Cardiac septum (tissue), 1 donor: ENCODE measurements around the gene BAHCC1. TPM values are rescaled to one million over a fixed set of nuclear protein-coding genes. Genes with fewer than 3 reads are reported as not detected.

Experiments
- DNase-seq: peaks from one replicate; pipeline ENCODE4 v3.0.0-alpha.2; 2020; ENCODE audit warnings: low spot score
- intact Hi-C: fragments of 100-400 bp; cut with DNase I; formaldehyde crosslinking; loops from one replicate; pipeline ENCODE4 v1.14.0; 2022
- total RNA-seq: library from RNA; stranded (reverse); fragmentation: NEBNext Ultra II Directional; extraction: Animal tissue kit (Norgen Biotek cat#: 25700); gene quantifications from one replicate; pipeline ENCODE4 v1.2.1, GENCODE V29; 2021
- donor health status: DM: no; HTN: no; CAD: no.

BAHCC1 gene
- total RNA-seq, 1 donor from 2014 or later: 13.5 TPM

DNA sequence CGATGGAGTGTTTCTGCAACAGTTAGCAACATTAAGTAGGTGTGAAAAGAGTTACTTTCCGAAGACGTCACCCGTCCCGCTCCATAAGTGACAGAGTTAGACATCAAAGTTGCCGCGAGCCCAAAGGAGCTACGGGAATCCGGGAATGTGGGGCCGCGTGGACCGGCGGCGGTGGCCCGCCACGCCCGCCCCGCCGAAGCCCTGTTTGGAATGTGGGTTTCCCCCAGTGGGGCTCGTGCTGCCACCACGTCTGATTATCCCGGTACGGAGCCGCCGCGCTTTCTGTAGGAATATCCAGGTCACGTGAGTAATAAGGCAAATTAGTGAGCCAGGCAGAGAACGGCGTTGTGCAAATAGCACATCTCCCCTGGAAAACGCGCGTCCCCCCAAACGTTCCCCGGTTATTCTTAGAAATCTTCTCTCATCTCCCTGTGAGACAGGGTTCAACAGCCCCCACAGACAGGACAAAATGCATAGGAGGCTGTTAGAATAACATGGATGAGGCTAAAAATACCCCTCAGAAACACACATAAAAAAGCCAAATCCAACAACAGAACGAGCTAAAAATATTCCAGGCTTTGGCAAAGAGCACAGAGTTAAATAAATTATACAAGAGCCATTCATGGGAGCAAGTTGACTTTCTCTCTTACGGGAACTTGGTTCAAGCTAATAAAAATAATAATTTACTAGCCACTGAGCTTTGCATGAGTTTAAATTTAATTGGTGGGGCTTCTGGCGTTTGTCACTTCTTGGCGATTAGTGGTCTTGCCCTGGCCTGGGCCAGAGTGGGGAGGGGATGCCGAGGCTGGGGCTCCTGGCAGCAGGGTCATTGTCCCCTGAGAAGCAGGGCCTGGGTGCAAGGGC, 8.6 kb downstream of the BAHCC1 start:
- intact Hi-C loops: loop anchor here (2.0 kb wide), 1 partner anchor 15 kb away; no protein-coding TSS in a partner anchor

DNA sequence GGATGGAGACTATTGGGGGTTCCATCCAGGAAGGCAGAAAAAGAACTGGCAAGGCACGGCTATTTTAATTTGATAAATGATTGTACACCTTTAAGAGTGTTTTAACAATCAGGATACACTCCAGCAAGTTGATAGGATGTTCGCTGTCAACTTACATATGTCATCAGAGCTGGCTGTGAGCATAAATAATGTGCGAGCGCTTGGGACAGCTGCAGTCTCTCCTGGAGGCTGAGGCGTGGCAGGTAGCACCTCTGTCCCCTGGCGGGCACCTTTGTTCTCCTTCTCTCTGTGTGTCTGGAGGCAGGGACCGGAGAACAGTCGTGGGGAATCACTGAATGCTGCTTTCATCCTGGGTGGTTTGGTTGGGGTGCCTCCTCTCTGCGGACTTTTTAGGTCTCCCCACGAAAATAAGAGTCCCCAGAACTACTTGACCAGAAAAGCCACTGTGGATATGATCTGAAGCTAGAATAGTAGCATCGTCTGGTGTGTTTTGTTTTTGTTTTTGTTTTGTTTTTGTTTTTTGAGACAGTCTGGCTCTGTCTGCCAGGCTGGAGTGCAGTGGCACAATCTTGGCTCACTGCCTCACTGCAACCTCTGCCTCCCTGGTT, 9.4 kb downstream of the BAHCC1 start:
- intact Hi-C loops: loop anchor here (2.0 kb wide), 1 partner anchor 14 kb away; no protein-coding TSS in a partner anchor
- no peak for DNase-seq

More for the DNA sequence above, 8.6 kb downstream of the BAHCC1 start:
- no peak for DNase-seq

DNA sequence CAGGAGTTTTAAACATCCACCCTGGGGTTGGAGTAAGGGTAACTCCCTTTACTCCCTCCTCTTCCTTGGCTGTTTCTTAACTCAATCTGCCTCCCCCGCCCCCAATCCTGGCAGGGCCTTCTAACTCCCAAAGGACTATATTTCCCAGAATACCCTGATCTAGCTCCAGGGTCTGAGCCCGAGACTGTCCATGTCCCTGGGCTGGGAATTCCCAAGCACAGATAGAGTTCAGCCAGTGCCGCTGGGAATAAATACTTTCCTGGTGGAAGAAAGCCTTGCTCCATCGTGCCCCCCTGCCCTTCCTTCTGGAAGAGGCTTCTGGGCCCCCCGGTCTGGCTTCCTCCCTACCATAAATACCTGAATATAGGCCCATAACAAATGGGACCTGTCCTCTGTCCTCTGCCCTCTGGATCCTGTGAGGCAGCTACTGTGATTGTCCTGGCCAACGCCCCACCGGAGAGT, 10.2 kb downstream of the BAHCC1 start:
- DNase-seq: no peak
- intact Hi-C loops: loop anchor here (2.0 kb wide), 1 partner anchor 13 kb away; no protein-coding TSS in a partner anchor

DNA sequence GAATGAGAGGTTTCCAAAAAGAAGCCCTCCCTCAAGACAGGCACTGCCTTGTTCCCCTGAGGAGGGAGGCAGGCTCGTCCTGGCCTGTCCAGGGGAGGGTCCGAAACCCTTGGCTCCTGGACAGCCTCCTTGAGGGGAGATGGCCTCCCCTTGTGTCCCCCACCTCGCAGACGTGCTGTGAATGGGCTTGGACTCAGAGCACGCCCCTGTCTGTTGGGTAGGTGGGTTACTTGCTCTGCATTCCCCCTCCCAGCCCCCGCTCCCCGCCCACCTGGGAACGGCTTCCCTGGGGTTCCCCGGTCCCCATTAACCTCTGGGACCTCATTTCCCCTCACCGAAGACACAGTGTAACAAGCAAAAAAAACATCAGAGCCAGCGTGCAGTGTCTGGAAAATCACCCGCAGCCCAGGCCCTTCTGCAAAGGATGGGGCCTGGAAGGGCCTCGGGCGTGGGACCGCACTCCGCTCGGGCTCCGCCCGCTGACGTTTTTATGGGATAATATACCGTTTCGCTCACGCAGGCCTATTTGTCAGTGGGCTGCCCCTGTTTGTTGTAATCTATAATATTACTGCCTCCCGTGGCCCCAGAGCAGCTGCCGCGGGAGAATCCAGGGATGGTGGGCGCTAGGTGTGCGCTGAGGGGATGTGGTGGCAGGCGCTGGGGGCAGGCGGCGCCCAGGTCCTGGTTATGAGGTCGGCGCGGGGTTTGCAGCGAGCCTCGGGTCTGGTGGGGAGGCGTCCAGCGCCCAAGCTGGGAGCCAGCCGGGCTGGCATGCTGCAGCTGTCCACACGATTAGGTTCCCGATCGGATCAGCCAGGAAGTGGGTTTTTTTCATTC, 11.1 kb downstream of the BAHCC1 start:
- DNase-seq: no peak
- intact Hi-C loops: no loop called here

DNA sequence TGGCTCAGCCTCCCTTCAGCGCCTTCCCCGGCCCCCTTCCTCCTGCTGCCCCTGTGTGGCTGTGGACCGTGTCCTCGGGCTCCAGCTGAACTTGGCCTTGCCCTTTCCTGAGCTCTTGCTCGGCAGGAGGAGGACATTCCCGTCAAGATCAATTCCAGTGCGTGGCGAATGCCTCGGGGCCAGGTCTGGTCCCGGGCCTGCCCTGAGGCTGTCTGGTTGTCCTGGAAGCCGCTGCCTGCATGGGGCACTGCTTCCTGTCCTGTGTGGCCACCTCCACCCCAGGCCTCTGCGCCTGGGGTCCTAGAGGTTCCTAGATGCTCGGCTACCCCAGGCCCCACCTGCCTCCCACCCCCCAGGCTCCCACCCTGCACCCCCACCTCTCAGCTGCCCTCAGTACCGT, 12.8 kb downstream of the BAHCC1 start:
- intact Hi-C loops: no loop called here

DNA sequence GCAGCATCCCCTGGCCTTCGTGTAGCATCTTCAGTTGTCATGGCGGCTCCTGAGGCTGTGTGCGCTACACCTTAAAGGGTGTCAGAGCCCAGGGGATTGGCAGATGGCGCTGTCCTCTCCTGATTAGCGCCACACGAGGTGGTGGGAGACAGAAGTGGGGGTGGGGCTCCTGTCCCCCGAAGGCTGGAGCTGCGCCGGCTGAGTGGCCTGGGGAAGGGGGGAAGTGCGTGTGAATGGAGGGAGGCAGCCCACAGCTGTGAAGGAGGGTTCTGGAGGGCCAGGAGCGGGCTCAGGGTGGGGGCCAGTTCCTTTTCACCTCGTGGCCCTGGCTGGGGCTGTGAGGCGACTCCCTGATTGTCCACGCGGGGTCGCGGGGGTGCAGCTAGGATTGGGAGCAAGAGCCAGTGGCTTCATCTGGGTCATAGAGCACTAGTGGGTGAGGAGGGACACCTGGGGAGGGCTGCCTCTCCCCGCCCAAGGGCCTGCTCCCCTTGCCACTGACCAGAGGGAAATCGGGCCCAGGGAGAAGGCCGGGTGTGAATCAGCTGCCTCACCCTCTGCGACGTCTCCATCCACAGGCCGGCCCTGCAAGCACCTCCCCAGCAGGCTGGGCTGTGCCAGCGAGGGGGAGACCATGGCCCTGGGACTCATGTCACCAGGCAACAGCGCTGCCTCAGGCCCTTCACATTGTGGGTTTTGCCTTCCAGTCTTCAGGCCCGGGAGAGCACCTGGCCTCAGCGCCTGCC, 14.1 kb downstream of the BAHCC1 start:
- no peak for DNase-seq
- intact Hi-C loops: no loop called here

More for the DNA sequence above, 12.8 kb downstream of the BAHCC1 start:
- no peak for DNase-seq

DNA sequence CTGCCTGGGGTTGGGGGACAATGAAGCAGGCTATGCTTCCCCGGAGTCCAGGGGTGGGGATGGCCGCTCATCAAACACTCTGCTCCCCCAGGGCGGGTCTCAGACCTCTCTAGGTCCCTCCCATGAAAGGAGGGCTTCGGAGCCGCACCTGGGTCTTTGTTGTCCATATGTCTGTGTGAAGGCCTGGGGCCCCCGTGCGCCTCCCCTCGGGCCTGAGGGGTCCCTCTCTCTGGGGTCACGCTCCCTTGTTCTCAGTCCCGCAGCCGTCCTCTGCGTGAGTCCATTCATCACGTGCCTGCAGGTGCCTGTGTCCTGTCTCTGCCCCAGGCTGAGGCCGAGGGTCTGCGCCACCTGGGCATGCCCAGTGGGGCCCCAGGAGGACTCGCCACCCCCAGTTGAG, 15.6 kb downstream of the BAHCC1 start:
- intact Hi-C loops: no loop called here

DNA sequence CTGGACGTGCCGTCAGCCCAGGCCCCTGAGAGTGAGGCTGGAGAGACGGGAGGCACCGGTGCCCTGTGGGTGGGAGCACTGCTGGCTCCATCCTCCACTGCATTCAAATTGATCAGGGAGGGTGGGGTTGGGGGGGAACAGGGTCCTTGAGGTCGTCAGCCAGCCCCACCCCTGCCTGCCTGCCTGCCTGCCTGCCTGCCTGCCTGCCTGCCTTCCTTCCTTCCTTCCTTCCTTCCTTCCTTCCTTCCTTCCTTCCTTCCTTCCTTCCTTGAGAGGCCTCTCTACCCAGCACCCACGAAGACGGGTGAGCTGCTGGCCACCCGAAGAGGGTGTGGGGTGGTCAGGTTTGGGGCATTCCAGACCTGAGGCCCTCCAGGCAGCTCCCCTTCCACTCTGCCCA, 16.0 kb downstream of the BAHCC1 start:
- intact Hi-C loops: no loop called here
- DNase-seq: no peak

More for the DNA sequence above, 15.6 kb downstream of the BAHCC1 start:
- DNase-seq: no peak

DNA sequence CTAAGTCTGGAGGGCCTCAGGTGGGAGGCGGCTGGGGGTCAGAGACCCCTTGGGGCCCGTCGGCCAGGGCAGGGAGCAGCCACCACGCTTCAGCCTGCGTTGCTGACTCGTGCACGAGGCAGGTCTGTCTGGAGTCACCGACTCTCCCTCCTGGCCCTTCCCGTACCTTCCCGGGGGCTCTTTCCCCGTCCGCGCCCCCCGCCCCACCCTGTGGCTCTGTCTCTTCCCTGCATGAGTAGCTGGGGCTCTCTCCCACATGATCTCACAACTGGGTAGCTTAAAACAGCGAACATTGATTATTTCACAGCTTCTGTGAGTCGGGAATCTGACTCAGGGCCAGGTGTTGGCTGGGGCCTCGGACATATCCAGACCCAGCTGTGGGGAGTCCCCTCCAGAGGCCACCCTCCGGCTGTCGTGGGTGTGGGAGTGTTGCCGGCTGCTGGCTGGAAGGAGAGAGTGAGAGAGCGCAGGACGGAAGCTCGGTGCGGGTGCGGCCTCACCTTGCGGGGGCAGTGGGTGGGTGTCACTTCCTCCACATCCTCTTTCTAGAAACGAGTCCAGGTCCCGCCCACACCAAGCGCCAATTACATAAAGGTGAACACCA, 17.3 kb downstream of the BAHCC1 start:
- intact Hi-C loops: no loop called here
- no peak for DNase-seq

DNA sequence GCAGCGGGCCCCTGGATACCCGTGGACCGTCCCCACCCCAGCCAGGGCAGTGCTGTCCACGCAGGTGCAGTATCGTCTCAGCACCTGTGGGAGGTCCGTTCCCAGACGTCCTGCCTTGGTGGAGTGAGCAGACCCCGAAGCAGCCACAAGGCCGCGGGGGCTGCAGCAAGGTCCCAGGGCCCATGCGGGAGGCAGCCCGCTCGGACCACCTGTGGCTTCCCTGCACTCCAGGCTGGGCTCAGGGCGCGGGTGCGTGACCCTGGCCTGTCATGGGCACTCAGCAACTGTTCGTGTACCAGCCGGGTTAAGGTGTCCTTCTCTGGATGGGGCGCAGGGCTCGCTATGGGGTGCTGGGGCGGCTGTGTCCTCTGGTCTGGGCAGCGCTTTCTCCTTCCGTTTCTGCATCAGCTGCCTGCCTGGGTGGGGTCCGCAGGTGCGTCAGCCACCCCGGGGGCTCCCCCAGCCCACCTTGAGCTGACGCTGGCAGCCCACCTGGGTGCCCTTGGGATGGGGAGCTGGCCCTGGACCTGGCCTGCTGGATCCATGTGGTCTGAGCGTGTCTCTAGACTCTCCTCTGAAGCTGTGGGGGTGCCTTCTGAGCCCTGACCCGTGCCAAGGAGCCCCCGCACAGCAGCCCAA, 18.4 kb downstream of the BAHCC1 start:
- no peak for DNase-seq
- intact Hi-C loops: no loop called here

DNA sequence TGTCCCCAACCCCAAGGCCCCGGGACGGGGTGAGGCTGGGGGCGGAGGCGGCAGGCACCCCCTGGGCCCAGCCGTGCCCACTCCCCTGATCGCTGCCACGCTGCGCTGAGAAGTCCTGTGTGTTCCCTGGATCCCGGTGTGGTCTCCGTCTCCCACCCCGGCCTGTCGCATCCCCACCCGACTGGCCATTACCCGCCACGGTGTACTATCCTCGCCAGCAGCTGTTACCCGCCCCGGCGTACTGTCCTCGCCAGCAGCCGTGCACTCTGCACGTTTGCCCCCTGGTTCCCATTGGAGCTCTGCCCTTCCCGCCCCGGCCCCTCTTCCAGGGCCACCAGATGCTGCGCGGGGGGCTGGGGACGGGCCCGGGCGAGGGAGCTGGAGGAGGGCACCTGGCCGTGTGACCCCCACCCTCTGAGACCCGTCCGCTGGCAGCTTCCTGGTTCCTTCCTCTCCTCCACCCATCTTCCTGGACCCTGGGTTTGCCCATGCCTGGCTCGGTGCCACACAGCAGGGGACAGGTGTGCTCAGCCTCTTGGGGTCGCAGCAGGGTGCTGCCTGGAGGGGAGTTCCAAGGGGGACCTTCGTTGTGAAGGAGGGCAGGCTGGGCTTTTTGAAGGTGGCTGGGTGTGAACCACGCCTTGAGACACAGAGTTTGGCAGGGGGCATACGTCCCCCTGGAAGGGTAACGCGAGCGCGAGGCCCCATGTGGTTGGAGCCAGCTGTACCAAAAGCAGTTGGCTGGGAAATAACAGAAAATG, 19.7 kb downstream of the BAHCC1 start:
- DNase-seq: no peak
- intact Hi-C loops: loop anchor here (5.0 kb wide), 1 partner anchor 88 kb away; no protein-coding TSS in a partner anchor

DNA sequence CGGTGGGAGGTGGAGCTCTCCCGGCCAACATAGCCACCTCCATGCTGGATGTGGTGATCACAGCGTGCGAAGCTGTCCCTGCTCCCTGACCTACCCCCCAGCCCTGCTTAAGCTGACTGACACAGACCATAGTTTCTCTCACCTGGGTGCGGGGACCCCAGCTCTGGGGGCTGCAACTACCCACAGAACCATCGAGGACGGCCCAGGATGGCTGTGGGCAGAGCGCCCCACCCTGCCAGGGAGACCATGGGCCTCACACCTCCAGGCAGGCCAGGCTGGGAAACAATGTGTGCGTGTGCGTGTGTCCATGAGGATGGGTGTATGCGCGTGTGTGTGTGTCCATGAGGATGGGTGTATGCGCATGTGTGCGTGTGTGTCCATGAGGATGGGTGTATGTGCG, 20.4 kb downstream of the BAHCC1 start:
- intact Hi-C loops: loop anchor here (5.0 kb wide), 1 partner anchor 88 kb away; no protein-coding TSS in a partner anchor

DNA sequence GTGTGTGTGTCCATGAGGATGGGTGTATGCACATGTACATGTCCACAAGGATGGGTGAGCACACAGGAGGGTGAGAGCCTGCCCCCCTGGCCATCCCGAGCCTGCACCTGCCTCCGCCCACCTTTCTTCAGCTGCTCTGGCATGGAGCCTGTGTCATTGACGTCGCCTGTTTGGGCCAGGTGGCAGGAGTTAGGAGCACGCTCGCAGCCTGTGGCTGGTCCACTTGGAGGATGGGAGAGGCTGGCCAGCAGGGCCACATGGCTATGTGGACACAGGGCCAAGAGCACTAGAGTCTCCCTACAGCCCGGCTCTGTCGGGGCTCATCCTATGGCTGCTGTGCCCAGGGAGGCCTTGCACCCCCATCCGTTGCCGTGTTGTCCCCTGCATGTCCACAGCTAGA, 21.4 kb downstream of the BAHCC1 start:
- intact Hi-C loops: loop anchor here (5.0 kb wide), 1 partner anchor 89 kb away; no protein-coding TSS in a partner anchor
- no peak for DNase-seq

More for the DNA sequence above, 20.4 kb downstream of the BAHCC1 start:
- DNase-seq: no peak

DNA sequence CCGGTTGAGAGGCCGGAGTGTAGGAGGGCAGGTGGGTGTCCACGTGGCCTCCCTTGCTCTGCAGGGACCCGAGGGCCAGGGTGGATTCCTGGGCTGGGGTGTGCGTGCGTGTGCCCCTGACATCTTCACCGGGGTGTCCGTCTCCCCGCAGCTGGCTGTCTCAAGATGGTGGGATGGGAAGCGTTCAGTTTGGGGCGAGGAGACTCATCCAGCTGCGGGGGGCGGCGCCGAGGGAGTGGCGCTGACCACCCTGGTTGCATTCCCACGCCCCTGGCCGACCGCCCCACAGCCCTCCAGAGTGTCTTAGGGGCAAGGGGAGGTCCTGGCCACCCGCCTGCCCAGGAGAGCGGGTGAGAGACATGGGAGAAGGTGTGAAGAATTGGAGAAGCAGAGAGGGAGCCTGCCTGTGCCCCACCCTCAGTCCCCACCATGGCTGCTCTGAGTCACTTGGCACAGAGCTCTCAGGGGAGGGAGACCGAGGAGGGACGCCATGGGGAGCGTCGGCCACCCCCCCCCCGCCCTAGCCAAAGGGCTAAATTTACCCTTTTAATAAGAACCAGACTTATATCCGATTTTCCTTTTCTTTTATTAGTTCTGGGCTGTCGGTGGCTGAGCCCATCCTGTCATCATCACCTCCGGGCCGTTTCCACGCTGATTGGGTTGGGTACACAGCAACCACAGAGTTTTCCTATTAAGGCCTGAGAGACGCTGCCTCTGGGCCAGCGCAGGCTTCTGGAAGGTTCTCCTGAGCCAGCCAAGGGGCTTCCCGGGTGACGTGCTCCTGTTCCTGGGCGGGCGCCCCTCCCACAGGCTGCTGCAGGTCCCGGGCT, 22.0 kb downstream of the BAHCC1 start:
- no peak for DNase-seq
- intact Hi-C loops: loop anchor here (5.0 kb wide), 1 partner anchor 90 kb away; no protein-coding TSS in a partner anchor

DNA sequence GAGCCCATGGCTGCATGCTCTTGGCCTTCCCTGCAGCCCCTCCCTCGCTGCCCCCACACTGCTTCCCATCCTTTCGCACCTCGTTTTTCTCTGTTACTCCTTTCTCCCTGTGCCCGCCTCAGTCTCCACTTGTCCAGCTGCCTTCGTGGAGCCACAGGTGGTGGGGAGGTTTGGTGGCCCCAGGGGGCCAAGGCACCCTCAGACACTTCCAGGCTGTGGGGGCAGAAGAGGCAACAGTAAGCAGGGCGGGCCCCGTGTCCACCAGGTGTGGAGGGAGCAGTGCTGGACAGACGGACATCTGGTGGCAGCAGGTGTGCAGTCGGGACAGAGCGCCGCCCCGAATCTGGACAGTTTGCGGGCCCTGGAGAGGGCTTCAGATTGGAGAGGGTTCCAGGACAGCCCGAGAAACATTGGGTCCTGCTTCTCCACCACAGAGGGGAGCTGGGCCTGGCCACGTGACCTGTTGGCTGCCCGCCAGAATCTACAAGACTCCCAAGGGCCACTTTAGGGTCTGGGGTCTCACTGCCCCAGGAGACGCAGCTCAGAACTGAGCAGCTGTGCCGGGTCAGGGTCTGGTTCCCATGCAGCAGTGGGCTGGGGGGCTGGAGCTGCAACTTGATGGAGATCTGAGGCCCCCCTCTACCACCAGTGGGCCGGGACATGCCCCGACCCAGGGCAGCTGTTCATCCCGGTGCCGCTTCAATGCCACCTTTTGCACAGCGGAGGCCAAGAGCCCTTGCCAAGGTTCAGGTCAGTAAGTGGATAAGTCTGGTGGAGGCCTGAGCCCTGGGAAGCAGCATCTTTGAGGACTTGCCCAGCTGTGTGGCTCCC, 22.8 kb downstream of the BAHCC1 start:
- intact Hi-C loops: loop anchor here (2.0 to 5.0 kb wide), 2 partner anchors 13 to 91 kb away; no protein-coding TSS in a partner anchor
- DNase-seq: no peak
